NCI-H2196 (cell line): ENCODE results near the gene UBL4B.

Experiments
- DNase-seq: peaks from one replicate; lab custom pipeline; 2025; ENCODE audit not compliant: unreplicated experiment; lab: John Stamatoyannopoulos, UW

UBL4B gene

GRCh38 chr1:110151175-110151669, 39.0 kb downstream of the UBL4B start:
- no peak for DNase-seq

- no peak for DNase-seq
Measured at GRCh38 chr1:110152133-110152785, 40.0 kb downstream of the UBL4B start.

GRCh38 chr1:110153407-110153950, 41.2 kb downstream of the UBL4B start:
- no peak for DNase-seq

GRCh38 chr1:110155878-110156522, 43.8 kb downstream of the UBL4B start:
- DNase-seq: no peak

- DNase-seq: no peak
Measured at GRCh38 chr1:110158261-110158660, 46.0 kb downstream of the UBL4B start.

GRCh38 chr1:110159168-110159567, 46.9 kb downstream of the UBL4B start:
- no peak for DNase-seq

- no peak for DNase-seq
Measured at GRCh38 chr1:110160538-110161100, 48.4 kb downstream of the UBL4B start.

- DNase-seq: no peak
Measured at GRCh38 chr1:110161165-110161564, 48.9 kb downstream of the UBL4B start.

GRCh38 chr1:110161849-110162248, 49.6 kb downstream of the UBL4B start:
- DNase-seq: no peak
